ENCODE measurements around the gene DEPDC7. TPM values are rescaled to one million over a fixed set of nuclear protein-coding genes. Genes with fewer than 3 reads are reported as not detected.

Gene DEPDC7
- total RNA-seq, 1 donor from 2014 or later, result 0.74 TPM

DNA sequence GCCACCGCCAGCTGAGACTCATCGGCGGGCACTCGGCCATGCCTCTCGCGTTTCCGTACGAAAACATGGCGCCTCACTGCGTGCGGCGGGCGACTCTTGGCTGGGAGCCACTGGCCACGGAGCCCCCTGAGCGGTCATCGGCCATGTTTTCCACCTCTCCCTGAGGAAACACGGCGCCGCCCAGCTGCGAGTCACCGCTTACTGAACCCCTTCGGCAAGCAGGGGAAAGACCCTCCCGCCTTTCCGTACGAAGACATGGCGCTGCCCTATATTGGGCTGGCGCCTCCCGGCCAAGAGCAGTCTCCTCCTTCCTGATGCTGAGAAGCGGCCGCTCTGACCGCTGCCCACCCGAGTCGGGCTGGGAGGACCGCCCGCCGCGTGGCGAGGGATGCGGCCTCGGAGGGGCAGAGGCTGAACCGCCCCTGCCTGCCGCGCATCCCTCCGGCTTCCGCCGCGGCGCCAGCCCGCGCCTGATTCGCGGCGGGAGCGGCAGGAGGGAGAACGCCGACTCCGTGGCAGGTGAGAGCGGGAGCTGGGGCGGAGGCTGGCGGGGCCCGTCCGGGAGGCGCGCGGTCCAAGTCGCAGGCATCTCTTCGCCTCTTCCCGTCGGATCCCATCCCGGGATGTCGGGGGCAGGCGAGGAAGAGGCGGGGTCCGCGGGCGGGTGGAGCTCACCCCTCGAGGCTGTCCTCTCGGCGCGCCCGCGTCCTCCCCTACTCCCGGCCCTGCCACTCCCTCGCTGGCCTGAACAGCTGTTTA is 23.8 kb downstream of the DEPDC7 start, which contains the start of gene TCP11L1:
Gene TCP11L1, plus strand, starts transcription at position 299 of the 759 bp plus-strand sequence. CDS start 4,202 bp downstream, outside the sequence.
- TF ChIP-seq, protein P1, sequence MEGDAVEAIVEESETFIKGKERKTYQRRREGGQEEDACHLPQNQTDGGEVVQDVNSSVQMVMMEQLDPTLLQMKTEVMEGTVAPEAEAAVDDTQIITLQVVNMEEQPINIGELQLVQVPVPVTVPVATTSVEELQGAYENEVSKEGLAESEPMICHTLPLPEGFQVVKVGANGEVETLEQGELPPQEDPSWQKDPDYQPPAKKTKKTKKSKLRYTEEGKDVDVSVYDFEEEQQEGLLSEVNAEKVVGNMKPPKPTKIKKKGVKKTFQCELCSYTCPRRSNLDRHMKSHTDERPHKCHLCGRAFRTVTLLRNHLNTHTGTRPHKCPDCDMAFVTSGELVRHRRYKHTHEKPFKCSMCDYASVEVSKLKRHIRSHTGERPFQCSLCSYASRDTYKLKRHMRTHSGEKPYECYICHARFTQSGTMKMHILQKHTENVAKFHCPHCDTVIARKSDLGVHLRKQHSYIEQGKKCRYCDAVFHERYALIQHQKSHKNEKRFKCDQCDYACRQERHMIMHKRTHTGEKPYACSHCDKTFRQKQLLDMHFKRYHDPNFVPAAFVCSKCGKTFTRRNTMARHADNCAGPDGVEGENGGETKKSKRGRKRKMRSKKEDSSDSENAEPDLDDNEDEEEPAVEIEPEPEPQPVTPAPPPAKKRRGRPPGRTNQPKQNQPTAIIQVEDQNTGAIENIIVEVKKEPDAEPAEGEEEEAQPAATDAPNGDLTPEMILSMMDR (IDR thresholded peaks at IDR 0.05; ENCODE audit: unreplicated experiment), result no peak
- Mint-ChIP-seq H3K4me3 (ENCODE audit: unreplicated experiment) (peak within 1 kb of the TSS; percentile 89), H3K4me1 (ENCODE audit: unreplicated experiment) (peaks cover 8% of the 10 kb centered on the region), H3K27ac (ENCODE audit: unreplicated experiment) (peak within 1 kb of the TSS; percentile 86), H3K27me3 (ENCODE audit: unreplicated experiment) (peaks cover 6% of the 10 kb centered on the region), H3K36me3 (ENCODE audit: low read depth, unreplicated experiment) (peaks cover 2% of the 10 kb centered on the region), H3K9me3 (ENCODE audit: unreplicated experiment) (no peaks in the 10 kb centered on the region)
- DNase-seq (ENCODE audit: low spot score), result peak; percentile 85

DNA sequence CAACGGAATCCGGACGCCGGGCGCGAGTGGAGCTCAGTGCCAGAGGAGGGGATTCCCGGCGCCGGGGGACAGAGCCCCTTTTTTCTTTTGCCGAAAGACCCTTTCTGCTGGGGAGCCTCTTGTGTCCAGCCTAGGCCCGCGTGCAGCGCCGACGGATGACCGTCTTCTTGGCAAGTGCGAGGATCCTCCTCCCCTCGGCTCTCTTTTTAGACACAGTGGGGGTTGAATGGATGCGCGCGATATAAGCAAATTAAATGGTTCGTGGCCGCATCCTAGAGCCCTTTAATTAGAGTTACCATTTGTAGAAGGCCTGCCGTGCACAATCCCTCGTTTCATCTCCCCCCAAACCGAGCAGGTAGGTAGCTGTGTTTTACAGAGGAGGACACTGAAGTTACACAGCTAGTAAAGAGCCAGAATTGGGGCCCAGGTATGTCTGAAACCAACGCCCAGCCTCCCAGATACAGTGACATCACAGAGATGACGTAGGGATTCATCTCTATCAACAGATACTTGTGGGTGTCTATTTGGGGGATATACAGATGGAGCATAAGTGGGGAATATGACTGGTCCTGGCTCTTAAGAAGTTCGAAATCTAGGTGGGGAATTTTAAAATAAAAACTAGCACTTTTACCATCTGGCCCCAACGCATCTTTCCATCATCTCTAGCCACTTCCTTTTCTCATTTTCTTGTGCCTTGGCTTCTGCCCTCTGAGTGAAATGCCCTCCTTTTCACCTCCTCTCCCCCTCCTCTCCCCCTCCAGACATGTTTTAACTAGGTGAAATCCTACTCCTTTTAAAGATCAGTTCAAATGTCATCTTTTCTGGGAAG is 24.6 kb downstream of the DEPDC7 start:
- TF ChIP-seq, protein P1 (IDR thresholded peaks at IDR 0.05; ENCODE audit: unreplicated experiment), result no peak
- peak overlapping the region; percentile 48 for H3K27ac Mint-ChIP-seq (ENCODE audit: unreplicated experiment)

DNA sequence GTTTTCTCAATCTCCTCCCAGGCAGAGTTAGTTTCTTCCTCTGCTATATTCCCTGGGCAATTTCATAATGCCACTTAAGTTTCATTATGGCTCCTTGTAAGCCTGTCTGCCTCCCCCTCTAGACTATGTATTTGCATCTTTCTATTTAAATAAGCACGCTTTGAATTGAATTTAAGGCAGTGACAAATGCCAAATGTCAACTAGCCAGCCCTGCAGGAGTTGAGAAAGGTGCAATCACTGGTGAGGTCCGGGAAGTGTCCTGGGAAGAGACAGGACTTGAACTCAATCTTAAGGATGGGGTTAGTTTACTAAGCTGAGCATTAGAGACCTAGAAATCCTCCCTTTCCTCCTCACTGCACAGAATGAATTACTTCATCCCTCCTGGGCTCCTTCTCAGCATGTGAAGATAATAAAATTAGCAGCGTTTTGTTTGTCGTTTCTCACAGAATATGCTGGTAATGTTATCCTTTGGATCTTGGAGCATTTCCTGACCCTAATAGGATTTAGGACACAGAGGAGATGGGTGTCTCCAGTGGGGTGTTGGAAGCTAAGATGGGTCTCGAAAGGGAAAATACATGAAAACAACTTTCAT is 25.3 kb downstream of the DEPDC7 start:
- H3K4me3 Mint-ChIP-seq (ENCODE audit: unreplicated experiment), result peak overlapping the region; percentile 89
- DNase-seq (ENCODE audit: low spot score), result no peak
- H3K27me3 Mint-ChIP-seq (ENCODE audit: unreplicated experiment), result peaks cover 6% of the 10 kb centered on the region
- TF ChIP-seq, protein P1 (IDR thresholded peaks at IDR 0.05; ENCODE audit: unreplicated experiment), result no peak
- peak overlapping the region; percentile 48 for H3K27ac Mint-ChIP-seq (ENCODE audit: unreplicated experiment)
- H3K4me1 Mint-ChIP-seq (ENCODE audit: unreplicated experiment), result peaks cover 8% of the 10 kb centered on the region
- H3K9me3 Mint-ChIP-seq (ENCODE audit: unreplicated experiment), result no peaks in the 10 kb centered on the region
- peaks cover 12% of the 10 kb centered on the region for H3K36me3 Mint-ChIP-seq (ENCODE audit: low read depth, unreplicated experiment)

More for the DNA sequence above, 24.6 kb downstream of the DEPDC7 start:
- Mint-ChIP-seq H3K36me3 (ENCODE audit: low read depth, unreplicated experiment) (peaks cover 7% of the 10 kb centered on the region), H3K9me3 (ENCODE audit: unreplicated experiment) (no peaks in the 10 kb centered on the region), H3K4me1 (ENCODE audit: unreplicated experiment) (peaks cover 8% of the 10 kb centered on the region), H3K4me3 (ENCODE audit: unreplicated experiment) (peak overlapping the region; percentile 89), H3K27me3 (ENCODE audit: unreplicated experiment) (peaks cover 6% of the 10 kb centered on the region)
- DNase-seq (ENCODE audit: low spot score), result no peak

DNA sequence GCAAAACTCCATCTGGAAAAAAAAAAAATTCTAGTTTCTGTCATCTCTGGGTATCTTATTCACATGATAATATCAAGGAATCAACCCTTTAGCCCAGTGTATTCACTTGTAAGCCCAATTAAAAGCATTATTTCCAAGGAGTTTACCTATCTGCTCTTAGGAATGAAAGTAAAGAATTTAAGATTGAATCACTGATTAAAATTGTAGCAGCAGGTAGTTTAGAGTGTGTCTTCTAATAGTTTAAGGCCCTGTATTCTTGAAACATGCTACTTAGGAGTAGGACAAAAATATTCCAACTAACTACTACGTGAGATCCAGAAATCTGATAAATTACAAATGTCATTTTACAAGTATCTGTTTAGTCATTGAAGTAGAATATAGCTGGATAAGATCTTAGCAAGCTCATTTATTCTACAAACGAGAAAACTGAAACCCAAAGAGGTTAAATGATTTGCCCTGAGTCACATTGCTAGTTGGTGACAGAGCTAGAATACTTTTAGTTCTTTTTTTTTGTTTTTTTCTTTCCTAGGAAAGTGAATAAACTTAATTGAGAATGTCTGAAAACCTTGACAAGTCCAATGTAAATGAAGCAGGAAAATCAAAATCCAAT is 27.6 kb downstream of the DEPDC7 start:
- TF ChIP-seq, protein P1 (IDR thresholded peaks at IDR 0.05; ENCODE audit: unreplicated experiment), result no peak
- no peaks in the 10 kb centered on the region for H3K9me3 Mint-ChIP-seq (ENCODE audit: unreplicated experiment)
- H3K27me3 Mint-ChIP-seq (ENCODE audit: unreplicated experiment), result peaks cover 6% of the 10 kb centered on the region
- no peak overlapping the region for H3K27ac Mint-ChIP-seq (ENCODE audit: unreplicated experiment)
- no peak overlapping the region for H3K4me3 Mint-ChIP-seq (ENCODE audit: unreplicated experiment)
- H3K36me3 Mint-ChIP-seq (ENCODE audit: low read depth, unreplicated experiment), result peaks cover 27% of the 10 kb centered on the region
- H3K4me1 Mint-ChIP-seq (ENCODE audit: unreplicated experiment), result peaks cover 8% of the 10 kb centered on the region
- DNase-seq (ENCODE audit: low spot score), result no peak
